Limb (tissue), 2 donors: Measurements from ENCODE around the gene UBE2J2.

Experiments
- DNase-seq, 2 donors: peaks; one replicate each; pipeline ENCODE4 v3.0.0-alpha.2; 2016; ENCODE audit errors: extremely low spot score in 2 of 2

The UBE2J2 gene

DNA sequence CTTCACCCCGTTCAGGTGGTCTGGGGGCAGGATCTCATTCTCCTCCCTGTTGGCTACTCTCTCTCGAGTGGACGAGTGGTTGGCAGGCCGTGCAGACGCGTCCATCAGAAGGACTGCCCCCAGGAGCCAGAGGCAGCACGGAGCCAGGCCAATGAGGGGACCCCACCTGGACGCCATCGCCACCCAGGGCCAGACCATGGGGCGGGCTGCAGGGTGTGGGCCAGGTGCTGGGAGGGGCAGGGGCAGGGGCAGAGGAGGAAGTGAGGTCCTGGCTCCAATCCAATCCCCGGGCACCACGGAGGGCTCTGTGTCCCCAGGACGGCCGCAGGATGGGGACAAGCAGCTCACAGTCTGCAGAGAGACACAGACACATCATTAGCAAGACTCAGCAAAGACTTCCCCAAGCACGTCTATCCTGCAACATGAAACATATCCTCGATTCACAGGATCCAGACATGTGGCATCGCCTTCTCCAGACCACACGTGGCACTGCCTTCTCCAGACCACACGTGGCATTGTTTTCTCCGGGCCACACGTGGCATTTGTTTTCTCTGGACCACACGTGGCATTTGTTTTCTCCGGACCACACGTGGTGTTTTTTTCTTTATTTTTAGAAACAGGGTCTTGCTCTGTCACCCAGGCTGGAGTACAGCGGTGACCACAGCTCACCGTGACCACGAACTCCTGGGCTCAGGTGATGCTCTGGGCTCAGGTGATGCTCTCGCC, 44.9 kb downstream of the UBE2J2 start:
- no peak for DNase-seq

DNA sequence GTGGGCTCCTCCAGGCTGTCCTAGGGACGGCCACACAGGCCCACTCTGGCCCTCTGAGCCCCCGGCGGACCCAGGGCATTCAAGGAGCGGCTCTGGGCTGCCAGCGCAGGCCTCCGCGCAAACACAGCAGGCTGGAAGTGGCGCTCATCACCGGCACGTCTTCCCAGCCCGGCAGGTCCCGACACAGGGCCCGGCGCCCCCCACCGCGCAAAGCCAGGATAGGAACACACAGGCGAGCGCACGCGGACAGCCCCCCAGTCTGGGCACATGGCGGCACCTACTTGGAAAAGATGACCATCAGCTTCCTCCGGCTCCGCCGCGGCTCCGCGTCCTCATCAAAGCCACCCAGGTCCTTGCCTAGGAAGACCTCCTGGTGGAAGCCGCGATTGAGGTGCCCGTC, 45.5 kb downstream of the UBE2J2 start:
- no peak for DNase-seq

DNA sequence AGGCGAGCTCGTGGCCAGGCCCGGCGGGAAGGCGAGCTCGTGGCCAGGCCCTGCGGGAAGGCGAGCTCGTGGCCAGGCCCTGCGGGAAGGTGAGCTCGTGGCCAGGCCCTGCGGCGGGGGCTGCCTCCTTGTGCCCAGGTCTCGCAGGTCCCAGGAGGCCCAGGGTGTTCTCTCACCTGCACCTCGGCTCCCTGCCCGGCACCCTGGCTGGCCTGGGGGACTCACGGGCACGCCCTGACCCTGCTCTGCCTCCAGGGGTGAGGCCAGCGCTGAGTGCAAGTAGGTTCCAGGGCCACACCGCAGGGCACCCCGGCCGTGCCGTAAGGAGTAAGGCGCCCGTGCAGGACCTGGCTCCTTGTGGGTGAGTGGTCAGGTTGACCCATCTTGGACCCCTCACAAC, 46.3 kb downstream of the UBE2J2 start:
- no peak for DNase-seq

DNA sequence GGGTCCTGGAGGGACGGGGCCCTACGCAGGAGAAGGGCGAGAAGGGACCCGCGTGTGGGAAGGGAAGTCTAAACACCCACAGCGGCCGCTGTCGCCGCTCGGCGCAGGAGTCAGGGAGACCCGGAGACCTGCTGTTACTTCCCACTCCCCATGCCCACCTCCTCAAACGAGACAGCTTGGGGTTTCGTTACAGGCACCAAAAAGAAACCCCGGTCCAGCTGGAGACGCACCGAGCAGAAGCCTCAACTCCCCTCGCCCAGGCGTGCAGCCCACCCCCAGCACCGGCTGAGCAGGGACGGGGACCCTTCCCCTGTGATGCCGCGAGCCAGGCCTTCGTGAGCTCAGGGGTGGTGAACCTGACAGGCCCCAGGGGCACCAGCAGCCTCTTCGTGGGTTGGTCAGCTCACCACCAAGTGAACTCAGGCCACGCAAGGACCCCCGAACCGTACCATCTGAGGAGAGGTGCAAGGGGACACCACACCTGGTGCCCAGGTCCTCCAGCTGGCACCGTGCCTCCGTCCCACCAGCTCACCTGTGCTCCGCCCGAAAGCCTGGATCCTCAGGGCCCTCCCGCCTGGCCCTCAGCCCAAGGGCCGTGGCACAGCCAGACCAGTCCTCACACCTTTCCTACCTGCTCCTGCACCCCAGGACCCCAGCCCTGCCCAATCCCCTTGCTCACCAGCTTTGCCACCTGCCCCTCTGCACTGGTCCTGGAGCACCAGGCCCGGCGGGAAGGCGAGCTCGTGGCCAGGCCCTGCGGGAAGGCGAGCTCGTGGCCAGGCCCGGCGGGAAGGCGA, 46.9 kb downstream of the UBE2J2 start:
- no peak for DNase-seq

DNA sequence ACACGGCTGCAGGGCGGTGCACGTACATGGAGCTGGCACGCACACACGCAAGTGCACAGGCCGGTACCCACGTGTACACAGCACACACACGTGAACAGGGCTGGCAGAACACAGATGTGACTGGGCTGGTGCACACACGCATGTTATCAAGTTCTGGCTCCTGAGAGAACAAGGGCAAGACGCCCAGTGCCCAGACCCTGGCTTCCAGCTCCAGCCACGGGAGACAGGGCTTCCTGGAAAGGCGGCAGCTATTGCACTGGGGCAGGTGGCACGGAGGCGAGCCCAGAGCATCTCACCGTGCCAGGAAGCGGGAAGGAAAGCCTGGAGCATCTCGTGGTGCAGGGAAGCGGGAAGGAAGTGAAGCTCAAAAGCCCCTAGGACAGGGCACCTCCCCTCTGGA, 47.7 kb downstream of the UBE2J2 start:
- no peak for DNase-seq

DNA sequence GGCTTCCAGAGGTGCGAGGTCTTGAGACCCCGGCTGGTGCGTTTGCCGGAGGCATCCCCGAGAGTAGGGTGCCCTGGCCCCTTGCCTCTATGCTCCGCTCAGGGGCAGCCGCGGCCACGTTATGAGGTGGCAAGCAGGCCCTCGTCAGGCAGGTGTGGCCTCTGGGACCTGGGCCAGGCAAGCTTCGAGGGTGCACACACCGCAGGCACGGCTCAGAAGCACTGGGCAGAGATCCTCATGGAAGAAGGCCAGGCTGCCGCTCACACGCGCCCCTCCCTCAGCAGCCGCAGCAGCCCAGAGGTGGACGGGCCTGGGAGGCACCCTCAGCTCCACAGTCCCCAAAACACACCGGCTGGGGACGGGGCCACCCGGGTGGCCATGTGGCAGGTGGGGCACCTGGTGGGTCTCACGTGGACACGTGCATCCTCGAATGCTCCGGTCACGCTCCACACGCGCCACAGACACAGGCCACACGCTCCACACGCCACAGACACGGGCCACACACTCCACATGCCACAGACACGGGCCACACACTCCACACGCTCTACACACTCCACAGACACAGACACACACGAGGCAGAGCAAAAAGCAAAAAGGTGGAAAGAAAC, 48.3 kb downstream of the UBE2J2 start:
- no peak for DNase-seq

DNA sequence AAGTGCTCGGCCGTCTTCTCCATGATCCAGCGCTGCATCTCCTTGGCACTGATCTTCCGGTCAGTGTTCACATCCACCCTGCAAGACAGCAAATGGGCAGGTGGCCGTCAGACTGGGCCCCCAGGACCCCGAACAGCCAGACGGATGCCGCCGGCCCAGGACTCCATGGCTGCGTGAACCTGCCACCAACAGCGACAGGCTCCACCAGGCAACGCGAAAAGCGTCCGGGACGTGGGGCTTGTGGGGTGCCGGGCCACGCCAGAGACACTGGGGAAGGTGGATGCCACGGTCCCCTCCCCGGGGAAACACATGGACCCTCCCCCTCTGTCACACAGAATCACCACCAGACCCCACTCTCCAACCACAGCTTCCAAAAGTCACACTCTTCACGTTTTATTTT, 49.8 kb downstream of the UBE2J2 start:
- no peak for DNase-seq

DNA sequence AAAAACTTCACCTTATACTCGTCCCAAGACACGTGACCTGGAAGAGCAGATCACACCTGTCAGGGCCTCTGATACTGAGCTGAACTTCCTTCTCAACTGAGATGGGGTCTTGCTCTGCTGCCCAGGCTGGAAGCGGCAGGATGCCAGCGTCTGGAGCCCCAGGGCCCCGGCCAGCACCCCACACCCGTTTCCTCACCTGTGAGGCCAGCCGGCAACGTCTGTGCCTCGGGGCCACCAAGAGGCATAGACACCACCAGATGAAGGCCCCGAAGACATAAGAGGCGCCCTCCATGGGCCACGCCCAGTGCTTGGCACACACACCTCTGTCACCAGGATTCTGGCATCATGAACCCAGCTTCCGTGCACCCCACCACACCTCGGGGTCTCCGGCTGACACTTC, 50.3 kb downstream of the UBE2J2 start:
- no peak for DNase-seq

DNA sequence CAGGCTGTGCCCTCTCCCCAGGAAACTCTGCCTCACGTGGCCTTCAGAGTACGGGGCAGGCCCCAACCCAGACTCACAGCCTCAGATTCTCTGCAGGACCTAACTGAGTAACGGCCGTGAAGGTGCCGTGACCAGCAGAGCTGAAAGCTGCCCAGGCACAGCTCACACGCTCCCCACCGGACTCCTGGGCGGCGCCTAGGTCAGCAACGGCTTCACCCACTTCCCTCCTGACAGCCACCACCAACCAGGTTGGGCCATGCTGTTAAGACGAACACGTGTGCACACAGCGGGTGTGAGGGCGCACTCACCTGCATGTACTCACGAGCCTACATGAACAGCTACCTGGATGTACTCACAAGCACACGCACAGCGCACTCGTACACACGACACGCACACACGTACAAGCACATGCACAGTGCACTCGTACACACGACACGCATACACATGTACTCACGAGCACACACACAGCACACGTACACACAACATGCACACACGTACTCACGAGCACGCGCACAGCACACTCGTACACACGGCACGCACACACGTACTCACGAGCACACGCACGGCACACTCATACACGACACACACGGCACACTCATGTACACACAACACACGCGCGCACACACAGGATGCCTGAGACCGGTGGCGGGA, 51.0 kb downstream of the UBE2J2 start:
- DNase-seq = no peak

DNA sequence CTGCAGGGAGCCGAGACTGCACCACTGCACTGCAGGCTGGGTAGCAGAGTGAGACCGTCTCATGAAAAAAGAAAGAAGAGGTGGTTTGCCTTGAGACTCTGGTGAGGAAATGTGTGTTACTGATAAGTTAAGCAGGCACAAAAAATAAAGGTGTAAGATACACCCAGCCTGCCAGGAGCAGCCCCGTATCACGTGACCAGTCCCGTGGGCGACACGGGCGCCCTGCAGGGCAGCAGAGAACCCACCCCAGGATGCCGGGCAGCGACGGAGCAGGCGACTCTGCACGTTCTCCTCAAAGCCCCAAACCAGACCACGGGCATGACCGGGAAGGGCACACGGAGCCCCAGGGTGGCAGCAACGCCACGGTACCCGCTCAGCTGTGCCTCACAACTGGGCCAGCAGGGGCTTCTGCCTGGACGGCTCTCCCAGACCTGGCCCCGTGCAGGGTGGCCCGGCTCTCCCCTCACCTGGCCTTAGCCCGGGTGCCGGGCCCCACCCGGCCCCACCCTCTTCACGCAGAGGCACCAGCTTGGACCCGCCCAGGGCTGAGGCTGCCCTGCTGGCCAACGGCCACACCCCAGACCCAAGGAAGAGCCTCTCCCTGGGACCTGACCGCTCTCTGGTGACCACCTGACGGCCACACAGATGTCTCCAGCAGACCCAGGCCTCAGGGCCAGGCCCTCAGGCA, 51.6 kb downstream of the UBE2J2 start:
- no peak for DNase-seq

DNA sequence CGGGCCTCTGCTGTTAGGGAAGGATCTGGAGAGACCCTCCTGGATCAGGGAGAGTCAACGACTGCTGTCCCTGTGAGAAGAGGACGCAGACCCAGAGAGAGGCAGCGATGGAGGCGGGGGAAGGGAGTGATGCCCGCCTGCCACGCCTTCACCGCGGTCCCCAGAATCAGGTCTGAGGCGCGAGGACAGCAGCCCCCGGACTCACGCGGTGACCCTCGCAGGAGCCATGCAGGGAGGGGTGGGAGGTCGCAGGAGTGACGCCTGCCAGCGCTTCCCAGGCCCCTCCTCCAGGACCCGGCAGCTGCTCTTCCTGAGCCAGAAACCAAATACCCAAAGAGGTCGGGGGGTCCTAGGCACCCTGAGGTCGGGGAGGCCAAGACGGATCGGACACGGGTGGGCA, 53.5 kb downstream of the UBE2J2 start:
- no peak for DNase-seq

DNA sequence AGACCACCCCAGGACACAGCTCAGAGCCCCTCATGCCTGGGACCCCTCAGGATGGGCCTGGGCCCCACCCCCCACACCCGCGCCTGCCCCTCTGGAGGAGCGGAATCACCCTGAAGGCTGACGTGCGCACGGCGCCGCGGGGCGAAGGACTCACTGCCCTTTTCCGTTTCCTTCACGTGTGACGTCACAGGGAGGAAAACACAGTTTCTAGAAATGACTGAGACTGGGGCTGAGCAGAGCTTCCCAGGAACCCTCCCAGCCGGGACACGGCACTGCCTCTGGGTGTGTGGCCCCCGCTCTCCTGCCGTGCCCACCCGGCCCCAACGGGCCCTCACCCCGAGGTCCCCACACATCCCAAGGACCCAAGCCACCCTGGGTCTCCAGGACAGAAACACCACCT, 54.3 kb downstream of the UBE2J2 start:
- no peak for DNase-seq

DNA sequence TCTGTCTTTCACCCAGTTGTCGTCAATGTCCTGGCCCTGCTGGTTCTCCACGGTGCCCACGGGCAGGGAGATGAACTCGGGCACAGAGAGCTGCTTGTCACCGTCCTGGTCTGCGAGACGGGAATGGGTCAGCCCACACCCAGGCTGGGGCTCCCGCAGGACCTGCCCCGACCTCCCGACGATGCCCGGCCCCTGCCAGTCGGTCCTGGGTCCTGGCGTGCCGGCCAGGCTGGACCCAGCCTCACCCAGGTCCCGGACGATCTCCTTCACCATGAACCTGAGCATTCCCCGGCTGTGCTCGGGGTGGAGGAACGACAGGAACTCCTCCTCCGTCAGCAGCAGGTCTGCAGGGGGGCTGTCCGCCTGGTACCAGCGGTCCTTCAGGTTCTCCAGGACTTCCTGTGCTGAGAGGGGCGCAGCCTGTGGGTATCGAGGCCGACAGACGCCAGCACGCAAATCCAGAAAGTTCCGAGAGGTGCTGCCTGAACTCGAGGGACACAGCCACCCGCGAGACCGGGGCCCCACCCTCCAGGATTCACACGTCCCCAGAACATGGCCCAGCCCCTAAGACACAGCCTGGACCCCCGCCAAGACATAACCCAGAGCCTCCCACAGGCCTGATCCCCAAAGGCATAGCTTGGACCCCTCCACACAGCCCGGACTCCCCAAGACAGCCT, 55.0 kb downstream of the UBE2J2 start:
- DNase-seq = no peak

DNA sequence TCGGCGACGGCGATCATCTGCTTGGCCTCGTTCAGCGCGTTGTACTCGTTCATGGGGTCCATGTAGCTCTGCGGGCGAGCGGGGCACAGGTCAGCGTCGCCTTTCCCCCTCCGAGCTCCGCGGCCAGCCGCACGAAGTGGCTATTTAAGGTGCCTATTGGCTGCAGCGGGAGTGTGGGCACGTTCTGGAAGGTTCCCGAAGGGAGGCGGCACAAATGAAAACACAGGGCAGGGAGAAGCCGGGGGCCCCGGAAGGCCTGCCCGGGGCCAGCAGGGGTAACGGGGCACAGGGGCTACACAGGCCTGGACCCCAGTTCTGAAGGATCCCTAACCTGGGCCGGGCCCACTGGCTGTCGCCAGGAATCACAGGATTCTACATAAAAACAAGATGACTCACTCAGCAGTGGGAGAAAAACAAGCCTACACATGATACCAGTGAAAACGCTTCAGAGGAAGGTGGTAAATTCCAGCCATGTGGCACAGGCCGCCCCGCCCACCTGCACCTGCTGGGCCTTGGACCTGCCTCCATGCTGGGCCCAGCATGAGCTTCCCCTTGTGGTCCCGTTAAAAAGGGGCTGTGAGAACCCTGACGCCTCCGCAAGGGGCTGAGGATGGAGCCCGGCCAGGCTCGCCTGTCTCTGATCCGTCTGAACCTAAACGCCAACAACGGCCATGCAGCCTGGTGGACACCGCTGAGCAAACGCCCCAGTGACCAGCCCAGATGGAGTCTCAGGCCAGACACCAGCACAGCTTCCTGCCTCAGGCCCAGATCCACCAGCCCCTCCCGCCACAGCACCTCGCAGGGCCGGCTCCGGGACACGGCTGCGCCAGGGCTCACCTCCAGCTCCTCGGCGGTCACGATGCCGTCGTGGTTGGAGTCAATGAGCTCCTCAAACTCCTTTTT, 55.8 kb downstream of the UBE2J2 start:
- no peak for DNase-seq

DNA sequence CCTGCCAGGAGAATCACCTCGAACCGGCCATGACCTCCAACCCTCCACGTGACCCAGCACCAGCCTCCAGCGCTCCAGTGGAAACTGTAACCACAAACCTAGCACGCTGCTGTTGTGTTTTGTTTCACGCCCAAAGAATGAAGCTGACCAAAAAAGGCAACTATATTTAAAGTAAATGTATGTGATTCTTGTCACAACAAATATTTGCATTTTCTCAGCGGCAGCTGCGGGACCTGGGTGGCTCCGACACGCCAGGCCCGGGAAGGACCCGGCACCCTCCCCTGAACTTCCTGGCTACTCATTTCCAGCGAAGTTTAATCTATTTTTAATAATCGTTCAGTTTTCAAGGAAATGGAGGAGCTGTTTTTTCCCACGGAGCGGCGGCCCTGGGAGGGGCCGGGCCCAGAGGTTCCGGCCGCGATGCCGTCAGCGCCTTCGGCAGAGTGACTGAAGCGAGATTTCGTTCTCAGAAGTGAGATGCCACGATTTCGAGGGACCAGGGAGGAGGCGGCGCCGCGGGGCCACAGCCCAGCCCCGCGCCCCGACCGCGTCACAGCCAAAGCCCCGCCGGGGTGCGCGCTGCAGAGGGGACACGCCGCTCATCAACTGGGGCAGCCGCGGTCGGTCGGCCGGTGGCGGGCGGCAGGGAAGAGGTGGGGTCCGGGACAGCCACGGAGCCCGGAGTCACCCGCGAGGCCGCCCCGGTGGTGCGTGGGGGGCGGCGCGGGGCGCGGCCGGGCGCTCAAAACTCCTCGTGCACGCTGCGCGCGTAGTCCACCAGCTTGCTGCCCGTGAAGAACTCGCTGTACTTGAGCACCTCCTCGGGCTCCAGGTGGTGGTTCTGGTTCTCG, 56.7 kb downstream of the UBE2J2 start:
- no peak for DNase-seq

DNA sequence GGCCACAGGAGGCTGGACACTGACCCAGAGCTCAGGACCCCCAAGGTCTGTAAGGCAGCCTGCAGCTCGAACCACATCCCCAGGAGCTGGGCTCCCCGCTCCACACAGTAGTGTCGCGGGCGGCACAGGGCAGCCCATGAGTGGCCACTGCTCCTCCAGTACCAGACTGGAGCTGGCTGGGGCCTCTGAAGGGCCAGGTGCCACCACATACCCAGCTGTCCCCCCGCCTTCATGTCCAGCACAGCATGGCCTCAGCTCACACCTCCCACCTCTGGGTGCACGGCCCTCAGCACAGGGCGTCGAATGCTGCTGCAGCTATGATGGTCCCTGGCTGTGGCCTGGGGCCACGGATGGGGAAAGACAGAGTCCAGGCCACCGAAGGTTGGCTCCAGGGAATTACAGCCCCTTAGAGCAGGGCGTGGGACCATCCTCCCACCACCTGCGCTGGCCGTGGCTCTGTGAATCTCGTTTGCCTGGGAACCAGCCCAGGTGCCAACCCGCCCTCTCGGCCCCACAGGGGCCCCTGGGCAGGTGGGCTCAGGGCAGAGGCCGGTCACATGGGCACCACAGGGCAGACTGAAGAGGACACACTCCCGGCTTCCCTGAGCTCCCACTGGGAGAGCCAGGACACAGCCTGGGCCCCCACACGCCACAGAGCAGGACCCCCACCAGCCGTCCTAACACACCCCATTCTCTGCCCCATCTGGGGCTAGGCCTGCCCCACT, 57.6 kb downstream of the UBE2J2 start:
- DNase-seq = no peak

DNA sequence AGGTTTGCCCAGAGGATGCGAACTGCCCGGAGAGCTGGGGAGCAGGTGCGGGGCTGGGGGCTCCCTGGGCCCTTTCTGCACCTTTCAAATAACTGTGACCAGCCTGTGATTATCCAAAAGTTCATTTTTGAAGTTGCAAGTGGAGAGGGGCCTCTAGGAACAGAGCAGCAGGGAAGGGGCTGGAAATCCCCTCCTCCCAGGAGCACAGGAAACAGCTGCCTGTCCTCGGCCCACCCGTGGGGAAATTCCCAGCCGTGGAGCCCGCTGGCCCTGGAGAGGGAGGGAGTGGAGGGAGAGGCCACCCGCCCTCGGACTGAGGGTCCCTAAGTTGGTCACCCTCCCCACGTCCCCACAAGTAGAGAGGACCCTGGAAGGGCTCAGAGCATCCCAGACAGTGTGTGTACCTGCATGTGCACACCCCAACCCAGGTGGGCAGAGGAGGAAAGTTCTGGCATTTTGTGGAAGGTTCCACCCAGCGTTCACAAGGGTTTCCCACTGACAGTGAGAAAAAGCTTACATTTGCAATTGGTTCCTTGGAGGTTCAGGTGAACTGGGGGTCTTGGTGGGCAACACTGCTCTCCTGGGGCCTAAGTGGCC, 58.5 kb downstream of the UBE2J2 start:
- no peak for DNase-seq
